Colonic mucosa (tissue), 4 donors: Measurements from ENCODE around the gene RASL10B. TPM values are rescaled to one million over a fixed set of nuclear protein-coding genes. Genes with fewer than 3 reads are reported as not detected.

Source experiments
- DNase-seq: peaks from one replicate; pipeline ENCODE4 v3.0.0-alpha.2; 2020
- H3K27ac ChIP-seq: fragments of 200-600 bp; one replicate; pipeline ENCODE4 v1.8.0; 2021
- H3K27me3 ChIP-seq: fragments of 200-600 bp; one replicate; pipeline ENCODE4 v1.8.0; 2021
- H3K36me3 ChIP-seq: fragments of 200-600 bp; one replicate; pipeline ENCODE4 v1.8.0; 2021
- H3K4me1 ChIP-seq: fragments of 200-600 bp; one replicate; pipeline ENCODE4 v1.8.0; 2021; ENCODE audit warnings: mild to moderate bottlenecking
- H3K4me3 ChIP-seq: fragments of 200-600 bp; one replicate; pipeline ENCODE4 v1.8.0; 2021
- H3K9ac ChIP-seq, 2 donors: one replicate each; pipeline ENCODE4 v1.7.0; 2013; ENCODE audit warnings: control low read depth in 2 of 2, low read depth in 2 of 2, low read length in 2 of 2
- H3K9me3 ChIP-seq: fragments of 200-600 bp; one replicate; pipeline ENCODE4 v1.8.0; 2021
- intact Hi-C: fragments of 100-400 bp; cut with DNase I; formaldehyde crosslinking; loops from one replicate; pipeline ENCODE4 v1.14.1; 2022
- total RNA-seq, 2 donors: library from RNA; stranded (reverse); fragmentation: NEBNext Ultra II Directional in 1 of 2; extraction: Animal tissue kit (Norgen Biotek cat#: 25700) in 1 of 2; gene quantifications; one replicate each; pipeline ENCODE4 v1.2.1, GENCODE V29; 2021
- TF ChIP-seq, protein P1 (sequence below): fragments of 200-600 bp; IDR thresholded peaks from one replicate; pipeline ENCODE4 v1.8.0; 2022; ENCODE audit warnings: antibody characterized with exemption, mild to moderate bottlenecking
- donor health status: healthy.
- donor health status: DM: no; HTN: no; CAD: no.
- donor health status: DM: no; HTN: no; CAD: no.

RASL10B gene
- total RNA-seq, 2 donors from 2014 or later = 0.07 to 0.21 TPM

DNA sequence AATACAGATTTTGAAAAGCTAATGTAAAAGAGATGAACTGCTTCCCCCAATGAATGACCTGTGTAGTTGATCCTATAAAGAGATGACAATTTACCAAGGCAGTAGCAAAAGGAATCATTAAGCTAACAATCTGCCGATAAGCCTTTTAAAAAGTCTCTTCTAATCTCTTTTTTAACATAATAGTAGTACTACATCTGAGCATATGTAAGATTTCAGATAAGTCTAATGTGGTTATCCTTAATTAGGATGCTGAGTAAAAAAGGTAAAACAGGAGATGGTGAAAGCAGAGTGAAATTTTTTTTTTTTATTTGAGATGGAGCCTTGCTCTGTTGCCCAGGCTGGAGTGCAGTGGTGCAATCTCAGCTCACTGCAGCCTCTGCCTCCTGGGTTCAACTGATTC, 26.2 kb upstream of the RASL10B start:
- H3K9me3 ChIP-seq = no peaks in the 10 kb centered on the region
- no peaks in the 10 kb centered on the region for H3K4me1 ChIP-seq
- no peak overlapping the region for H3K9ac ChIP-seq
- intact Hi-C loops = no loop called here
- H3K27me3 ChIP-seq = no peaks in the 10 kb centered on the region
- H3K4me3 ChIP-seq = no peak overlapping the region
- no peak for DNase-seq
- H3K36me3 ChIP-seq = peaks cover 7% of the 10 kb centered on the region
- no peak overlapping the region for H3K27ac ChIP-seq
- TF ChIP-seq, protein P1, sequence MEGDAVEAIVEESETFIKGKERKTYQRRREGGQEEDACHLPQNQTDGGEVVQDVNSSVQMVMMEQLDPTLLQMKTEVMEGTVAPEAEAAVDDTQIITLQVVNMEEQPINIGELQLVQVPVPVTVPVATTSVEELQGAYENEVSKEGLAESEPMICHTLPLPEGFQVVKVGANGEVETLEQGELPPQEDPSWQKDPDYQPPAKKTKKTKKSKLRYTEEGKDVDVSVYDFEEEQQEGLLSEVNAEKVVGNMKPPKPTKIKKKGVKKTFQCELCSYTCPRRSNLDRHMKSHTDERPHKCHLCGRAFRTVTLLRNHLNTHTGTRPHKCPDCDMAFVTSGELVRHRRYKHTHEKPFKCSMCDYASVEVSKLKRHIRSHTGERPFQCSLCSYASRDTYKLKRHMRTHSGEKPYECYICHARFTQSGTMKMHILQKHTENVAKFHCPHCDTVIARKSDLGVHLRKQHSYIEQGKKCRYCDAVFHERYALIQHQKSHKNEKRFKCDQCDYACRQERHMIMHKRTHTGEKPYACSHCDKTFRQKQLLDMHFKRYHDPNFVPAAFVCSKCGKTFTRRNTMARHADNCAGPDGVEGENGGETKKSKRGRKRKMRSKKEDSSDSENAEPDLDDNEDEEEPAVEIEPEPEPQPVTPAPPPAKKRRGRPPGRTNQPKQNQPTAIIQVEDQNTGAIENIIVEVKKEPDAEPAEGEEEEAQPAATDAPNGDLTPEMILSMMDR = no peak

DNA sequence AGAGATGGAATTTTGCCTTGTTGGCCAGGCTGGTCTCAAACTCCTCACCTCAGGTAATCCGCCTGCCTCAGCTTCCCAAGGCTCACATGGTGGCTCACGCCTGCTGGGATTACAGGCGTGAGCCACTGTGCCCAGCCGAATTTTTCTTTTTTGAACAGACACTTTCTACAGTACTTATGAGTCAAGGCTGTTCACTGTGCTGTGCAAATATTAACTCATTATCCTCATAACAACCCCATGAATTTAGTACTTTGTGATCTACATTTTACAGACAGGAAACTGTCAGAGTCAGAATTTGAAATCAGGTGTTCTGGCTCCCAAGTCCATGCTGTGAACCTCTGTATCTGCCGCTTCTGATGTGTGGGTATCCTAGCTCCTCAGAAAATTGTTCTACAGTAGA, 25.7 kb upstream of the RASL10B start:
- Histone ChIP-seq H3K4me1 (no peaks in the 10 kb centered on the region), H3K27me3 (no peaks in the 10 kb centered on the region), H3K9ac (no peak overlapping the region), H3K36me3 (peaks cover 12% of the 10 kb centered on the region), H3K9me3 (no peaks in the 10 kb centered on the region), H3K27ac (no peak overlapping the region), H3K4me3 (no peak overlapping the region)
- intact Hi-C loops = no loop called here
- TF ChIP-seq, protein P1 = no peak
- DNase-seq = no peak

DNA sequence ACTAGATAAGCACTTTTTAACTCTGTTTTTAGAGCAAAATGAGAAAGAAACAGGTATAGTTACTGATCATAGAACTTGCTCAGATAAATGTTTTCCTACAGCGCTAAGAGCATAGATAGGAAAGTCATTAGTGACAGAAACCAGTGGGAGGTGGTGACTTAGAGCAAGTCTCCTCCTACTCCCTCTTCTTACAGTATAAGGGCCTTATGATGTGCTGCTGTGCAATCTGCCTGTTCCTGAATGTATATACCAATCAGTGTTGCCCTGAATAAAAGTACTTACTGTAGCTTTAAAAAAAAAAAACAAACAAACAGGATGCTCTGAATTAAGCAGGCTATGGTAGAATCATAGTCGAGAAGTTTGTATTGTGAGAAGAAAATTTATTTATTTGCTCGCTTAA, 23.3 kb upstream of the RASL10B start:
- no peaks in the 10 kb centered on the region for H3K27me3 ChIP-seq
- peaks cover 16% of the 10 kb centered on the region for H3K36me3 ChIP-seq
- H3K9me3 ChIP-seq = no peaks in the 10 kb centered on the region
- H3K27ac ChIP-seq = no peak overlapping the region
- no peak overlapping the region for H3K4me3 ChIP-seq
- H3K4me1 ChIP-seq = no peaks in the 10 kb centered on the region
- intact Hi-C loops = no loop called here
- TF ChIP-seq, protein P1 = no peak
- no peak overlapping the region for H3K9ac ChIP-seq
- no peak for DNase-seq

DNA sequence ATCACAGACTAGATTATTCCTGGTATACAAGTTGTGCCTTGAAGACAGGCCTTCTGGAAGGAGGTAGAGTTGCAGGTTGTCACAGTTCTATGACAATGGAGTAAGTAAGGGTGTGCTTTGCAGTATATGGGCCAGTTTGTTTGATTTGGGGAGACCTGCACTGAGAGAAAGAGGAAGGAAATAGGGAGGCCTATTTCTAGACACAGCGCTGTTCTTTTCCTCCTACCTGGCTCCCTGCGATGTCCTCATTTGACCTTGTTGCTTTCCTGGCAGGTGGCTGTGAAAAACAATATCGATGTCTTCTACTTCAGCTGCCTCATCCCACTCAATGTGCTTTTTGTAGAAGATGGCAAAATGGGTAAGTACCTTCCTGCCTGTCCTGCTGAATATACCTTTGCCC, 22.5 kb upstream of the RASL10B start:
- H3K36me3 ChIP-seq = peaks cover 16% of the 10 kb centered on the region
- H3K27me3 ChIP-seq = no peaks in the 10 kb centered on the region
- H3K27ac ChIP-seq = no peak overlapping the region
- no peak overlapping the region for H3K9ac ChIP-seq
- TF ChIP-seq, protein P1 = no peak
- no peak overlapping the region for H3K4me3 ChIP-seq
- no peaks in the 10 kb centered on the region for H3K9me3 ChIP-seq
- no peak for DNase-seq
- no peaks in the 10 kb centered on the region for H3K4me1 ChIP-seq
- intact Hi-C loops = no loop called here

DNA sequence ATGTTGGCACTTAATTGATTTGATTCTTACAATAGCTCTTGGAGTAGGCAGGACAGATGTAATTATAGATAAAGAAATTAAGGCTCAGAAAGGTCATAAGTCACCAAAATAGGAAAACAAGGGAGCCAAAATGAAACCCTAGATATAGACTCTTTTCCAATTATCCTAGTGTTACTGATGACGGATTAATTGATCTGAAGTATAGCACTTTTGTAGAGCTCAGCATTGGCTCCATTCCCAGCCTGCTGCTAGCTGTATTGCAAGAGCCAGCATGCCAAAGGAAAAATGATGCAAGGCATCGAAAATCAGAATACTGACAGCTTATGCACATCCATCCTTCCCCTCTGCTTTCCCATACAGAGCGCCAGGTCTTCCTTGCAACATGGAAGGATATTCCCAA, 21.6 kb upstream of the RASL10B start:
- Histone ChIP-seq H3K9ac (no peak overlapping the region), H3K27ac (no peak overlapping the region), H3K27me3 (no peaks in the 10 kb centered on the region), H3K9me3 (no peaks in the 10 kb centered on the region), H3K36me3 (peaks cover 16% of the 10 kb centered on the region), H3K4me1 (no peaks in the 10 kb centered on the region), H3K4me3 (no peak overlapping the region)
- intact Hi-C loops = no loop called here
- TF ChIP-seq, protein P1 = no peak
- DNase-seq = no peak

DNA sequence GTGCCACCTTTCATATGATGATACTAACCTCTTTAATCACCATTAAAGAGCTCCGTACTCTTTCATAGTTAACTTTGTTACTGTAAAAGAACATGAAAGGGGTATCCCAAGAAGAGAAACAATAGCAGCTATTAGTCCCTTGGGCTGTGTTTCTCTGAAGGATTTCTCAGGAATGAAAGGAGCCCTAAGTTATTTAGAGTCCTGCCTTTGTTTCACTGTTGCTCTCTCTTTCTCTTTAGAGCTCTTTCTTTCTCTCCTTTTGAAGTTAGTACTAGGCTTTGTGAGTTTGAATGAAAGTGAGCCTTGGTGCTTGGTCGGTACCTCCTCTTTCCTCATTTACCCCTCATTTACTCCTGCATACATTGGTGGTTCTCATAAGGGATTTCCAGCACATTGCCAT, 20.5 kb upstream of the RASL10B start:
- no peak overlapping the region for H3K9ac ChIP-seq
- no peaks in the 10 kb centered on the region for H3K9me3 ChIP-seq
- no peaks in the 10 kb centered on the region for H3K4me1 ChIP-seq
- TF ChIP-seq, protein P1 = no peak
- no peak overlapping the region for H3K27ac ChIP-seq
- H3K36me3 ChIP-seq = peaks cover 22% of the 10 kb centered on the region
- intact Hi-C loops = no loop called here
- H3K4me3 ChIP-seq = no peak overlapping the region
- H3K27me3 ChIP-seq = no peaks in the 10 kb centered on the region
- no peak for DNase-seq
